Activated CD4-positive, alpha-beta T cell treated with anti-CD3 and anti-CD28 coated beads, Interleukin-2, amount 50 U/mL, for 16 hours (primary cell): ENCODE measurements around the gene ANGPTL7.

Source experiments
- DNase-seq: peaks from one replicate; pipeline ENCODE4 v3.0.0-alpha.2; 2020

The ANGPTL7 gene

DNA sequence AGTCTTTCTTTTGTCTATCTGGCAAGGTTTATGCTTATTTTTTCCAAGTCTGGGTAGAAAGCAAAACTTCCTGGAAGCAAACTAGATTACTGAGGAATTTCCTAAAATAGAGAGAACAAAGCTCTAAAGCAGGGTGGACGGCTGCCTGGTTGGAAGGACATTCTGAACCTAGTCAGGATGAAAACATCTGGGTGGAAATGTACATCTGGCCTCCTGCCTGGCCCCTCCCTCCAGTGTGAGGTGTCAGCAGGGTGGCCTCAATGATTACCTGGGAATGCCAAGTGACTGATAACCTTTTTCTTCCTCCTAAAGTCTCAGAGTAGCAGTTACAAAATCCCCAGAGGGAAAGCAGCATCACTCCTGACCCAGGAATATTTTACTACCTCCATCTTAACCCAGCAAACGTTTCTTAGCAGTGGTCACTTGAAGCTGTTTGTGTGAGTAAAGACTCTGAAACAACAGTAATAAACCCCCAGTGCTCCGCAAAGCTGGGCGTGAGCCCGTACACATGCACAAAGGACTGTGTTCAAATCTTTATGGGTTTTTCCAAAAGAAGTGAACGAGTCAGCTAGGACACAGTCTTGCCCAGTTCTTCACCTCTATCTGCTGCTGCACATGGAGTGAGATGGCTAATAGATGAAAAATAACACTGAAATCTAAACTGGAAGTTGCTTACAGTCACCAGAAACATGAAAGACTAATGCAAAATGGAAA is 18.9 kb downstream of the ANGPTL7 start:
- DNase-seq = no peak

DNA sequence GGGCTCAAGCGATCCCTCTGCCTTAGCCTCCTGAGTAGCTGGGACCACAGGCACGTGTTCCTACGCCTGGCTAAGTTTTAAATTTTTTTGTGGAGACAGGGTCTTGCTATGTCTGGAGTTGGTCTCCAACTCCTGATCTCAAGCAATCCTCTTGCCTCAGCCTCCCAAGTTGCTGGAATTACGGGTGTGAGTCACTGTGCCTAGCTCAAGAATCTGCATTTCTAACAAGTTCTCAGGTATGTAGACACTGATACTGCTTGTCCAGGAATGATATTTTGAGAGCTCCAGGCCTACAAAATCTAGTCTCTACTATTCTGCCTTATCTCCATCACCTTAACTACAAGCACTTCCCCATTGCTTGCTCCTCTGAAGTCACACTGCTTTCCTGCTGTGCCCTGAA is 22.3 kb downstream of the ANGPTL7 start:
- DNase-seq = no peak

DNA sequence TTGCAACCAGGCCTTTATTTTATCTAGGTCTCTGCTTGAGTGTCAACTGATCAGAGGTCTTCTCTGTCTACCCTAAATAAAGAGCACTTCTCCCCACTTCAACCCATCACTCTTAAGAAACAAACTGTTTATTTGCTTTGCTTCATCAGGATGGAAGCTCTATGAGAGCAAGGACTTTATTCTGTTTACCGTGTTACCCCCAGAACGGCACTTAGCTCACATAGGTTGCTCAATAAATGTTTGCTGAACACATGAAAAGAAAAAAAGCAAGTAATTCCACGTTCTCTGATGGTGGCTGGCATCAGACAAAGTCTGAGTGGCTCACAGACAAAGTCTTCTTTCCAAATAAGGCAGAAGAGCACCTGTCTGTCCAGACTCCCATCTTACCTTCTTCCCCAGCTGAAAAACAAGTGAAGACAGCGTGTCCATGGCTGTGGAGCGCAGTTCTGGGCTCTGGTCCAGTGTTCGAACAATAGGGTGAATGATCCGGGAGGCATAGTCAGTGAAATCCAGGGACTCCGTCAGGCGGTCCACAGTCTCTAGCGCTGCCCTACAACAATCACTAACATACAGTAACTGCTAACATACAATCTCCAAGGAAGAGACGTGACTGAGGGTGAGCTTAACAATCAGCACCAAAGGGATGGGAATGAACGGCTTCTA is 22.9 kb downstream of the ANGPTL7 start:
- no peak for DNase-seq

DNA sequence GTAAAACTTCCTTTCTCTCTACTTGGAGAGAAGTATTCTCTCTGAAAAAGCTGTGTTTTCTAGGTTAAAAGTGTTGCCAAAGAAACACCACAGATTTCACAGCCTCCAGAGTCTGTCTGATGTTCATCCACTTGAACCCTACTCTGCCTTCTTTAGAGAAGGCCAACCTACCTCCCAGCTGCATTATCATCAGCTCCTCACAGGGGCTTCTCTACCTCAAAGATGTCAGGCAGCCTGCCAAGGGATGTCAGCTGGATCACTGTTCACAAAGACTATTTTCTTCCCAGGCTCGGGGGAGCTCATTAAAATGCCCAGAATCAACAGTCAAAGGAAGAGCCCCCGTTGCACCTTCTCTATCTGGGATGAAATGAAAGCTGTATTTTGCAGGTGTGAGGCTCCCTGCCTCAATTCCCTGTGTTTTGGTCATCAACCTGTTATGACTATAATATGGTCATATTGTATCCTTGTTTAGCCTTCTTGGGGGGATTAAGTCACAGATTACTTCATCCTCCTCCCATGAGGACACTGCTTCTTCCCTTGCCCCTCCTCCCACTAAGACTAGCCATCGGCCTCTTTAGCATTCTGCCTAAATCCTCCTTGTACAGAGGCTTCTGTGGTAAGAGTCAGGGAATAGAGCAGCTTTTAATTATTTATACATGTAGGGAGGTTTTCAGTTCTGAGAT is 25.7 kb downstream of the ANGPTL7 start:
- no peak for DNase-seq

DNA sequence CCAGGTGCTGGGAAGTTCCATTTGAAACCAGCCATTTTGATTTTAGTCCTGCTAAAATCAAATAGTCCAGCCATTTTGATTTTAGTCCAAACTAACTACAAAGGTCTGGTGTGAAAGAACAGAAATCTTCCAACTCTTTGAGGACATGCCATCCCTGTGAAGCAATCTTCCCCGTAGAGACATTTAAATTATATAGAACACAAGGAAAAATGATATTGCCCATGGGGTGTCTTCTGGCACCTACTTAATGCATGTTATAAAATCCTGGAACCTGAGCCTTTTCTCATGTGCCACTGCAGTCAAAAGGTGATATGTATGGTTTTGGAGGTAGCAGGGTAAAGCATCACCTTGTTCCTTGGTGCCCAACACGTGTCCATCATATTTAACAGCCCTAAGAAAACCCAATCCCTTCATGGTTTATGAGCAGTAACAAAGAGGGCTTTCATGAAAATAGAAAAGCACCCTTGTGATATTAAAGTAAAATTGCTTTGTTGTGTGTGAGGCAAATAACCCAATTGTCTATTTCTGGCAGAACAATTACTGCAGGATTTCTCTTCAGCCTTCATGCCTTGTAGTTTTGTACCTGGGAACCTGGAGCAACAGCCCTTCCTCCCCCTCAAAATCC is 26.3 kb downstream of the ANGPTL7 start:
- no peak for DNase-seq

DNA sequence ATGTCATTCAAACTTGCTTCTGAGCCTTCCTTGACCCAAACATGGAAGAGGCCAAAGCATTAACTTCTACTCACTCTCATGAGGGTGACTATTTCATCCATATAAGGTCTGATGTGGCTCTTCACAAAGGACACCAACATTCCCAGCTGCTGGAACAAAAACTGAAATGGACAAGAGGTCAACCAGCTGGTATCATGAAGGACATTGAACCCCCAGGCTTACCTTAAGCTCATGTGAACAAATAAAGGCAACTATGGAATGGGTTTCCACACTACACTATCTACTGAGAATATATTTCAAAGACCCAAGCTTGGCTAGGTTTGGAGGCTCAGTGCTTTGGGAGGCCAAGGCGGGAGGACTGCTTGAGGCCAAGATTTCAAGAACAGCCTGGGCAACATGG is 26.9 kb downstream of the ANGPTL7 start:
- no peak for DNase-seq

DNA sequence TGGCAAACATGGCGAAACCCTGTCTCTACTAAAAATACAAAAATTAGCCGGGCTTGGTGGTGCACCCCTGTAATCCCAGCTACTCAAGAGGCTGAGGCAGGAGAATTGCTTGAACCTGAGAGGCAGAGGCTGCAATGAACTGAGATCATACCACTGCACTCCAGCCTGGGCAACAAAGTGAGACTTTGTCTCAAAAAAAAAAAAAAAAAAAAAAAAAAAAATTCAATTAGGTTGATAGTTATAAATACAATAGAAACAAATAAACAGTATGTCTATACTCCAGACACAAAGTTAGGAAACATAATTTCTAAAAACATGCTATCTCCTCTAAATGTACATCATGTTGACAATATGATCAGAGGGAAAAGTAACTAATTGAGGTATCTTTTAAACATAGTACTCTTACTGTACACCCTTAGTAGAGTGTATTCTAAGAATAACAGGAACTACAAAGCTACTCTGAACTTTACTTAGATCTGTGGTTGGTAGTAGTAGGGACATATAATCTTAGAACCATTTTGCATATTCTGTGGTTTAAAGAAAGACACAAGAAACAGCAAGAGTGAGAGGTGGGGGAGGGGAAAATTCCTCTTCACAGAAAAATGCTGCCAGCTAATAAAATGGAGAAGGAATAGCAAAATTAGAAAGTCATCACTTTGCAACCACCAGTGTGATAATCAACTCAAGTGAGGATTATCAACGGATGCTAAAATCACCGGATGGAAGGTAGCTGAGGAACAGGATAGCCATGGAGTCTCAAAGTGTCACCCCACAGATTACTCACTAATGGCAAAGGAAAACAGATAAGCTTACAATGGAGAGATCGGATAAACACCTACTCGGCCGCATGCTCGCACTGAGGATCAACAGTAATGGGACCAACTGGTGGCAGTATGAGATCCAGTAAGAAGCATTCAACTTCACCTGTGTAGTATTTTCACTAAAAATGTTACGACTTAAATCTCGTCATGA is 38.2 kb downstream of the ANGPTL7 start:
- DNase-seq = no peak

DNA sequence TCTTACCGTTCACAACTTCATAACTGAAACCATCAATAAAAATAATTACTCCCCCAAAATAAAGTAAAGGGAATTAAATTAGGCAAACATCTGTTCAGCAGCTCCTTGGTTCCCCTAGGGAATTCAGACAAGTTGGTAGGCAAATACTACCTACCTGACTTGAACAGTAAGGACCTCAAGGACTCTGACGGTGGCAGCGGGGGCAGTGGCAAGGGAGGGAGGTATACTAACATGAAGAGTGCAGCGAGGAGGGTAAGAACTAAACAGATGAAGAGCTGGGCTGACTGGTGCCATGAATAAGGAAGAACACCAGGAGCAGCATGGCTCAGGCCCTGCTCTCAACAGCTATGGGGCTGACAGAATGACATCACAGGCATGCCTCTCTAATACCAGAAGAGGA is 40.0 kb downstream of the ANGPTL7 start:
- no peak for DNase-seq

DNA sequence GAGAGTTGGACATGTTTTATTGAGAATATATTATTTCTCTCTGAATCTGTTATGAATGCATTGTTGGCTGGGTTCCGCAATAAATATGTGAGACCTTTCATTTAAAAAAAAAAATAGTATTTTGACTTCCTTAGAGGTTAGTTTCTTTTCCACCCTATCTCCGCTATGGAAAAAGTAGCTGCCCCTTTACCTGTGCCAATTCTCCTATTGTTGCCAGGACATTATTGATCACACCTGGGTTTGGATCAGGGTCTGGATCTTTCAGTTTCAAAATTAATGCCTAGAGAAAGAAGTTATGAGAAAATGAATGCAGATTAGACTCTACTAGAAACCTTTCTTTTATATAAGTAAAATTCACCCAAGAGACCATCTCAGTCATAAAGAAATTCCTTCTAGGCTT is 44.1 kb downstream of the ANGPTL7 start:
- no peak for DNase-seq

DNA sequence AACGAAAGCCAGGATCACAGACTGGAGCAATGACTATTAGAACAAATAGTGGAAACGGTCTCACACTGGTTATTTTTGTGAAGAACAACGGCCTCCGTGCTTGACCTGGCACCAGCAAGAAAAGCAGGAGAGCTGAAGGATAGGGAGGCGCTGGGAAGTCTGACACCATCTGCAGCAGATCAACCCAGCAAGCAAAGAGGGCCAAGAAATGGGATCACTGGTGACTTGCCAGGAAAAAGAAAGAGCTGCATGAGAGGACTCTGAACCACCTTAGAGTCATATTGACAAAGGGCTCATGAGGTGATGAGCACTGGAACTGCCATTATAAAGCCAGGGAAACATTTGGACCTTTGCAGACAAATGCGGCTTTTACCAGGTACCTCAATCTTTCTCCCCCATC is 48.2 kb downstream of the ANGPTL7 start:
- DNase-seq = no peak

DNA sequence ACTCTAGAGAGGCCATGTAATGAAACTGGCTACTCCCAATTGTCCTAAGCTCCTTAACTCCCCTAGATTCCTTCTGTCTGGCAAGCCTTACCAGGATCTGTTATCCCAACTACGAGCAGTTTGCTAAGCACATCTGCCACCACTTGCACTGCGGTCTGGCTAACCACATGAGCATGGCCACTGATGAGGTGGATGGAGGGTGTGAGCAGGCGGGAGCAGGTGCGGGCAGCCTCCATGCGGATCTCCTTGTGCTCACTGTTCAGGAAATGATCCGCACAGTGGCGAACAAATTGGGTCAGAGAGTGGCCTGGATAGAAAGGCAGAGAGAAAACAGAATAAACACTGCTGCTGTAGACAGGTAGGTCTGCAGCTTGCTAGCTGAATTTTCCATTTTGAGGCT is 49.2 kb downstream of the ANGPTL7 start:
- no peak for DNase-seq

DNA sequence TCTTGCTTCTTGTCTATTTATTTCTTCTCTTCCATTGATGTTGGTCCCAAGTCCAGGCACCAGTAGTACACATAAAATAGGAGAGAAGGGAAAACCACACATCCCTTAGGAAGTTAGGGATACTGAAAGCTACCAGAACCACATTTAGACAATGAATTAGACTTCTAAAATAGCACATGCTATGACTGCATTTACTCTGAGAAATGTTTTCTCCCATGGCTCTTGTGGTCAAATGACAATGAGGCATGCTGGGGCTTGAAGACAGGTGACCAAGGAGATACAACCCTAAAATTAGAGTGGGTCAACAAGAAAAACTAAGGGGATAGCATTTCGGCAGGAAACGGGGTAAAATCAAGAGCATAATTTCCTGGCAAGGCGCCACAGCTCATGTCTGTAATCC is 56.1 kb downstream of the ANGPTL7 start:
- DNase-seq = no peak
